ENCODE results near the gene HLF. TPM values are rescaled to one million over a fixed set of nuclear protein-coding genes. Genes with fewer than 3 reads are reported as not detected.

HLF gene, protein sequence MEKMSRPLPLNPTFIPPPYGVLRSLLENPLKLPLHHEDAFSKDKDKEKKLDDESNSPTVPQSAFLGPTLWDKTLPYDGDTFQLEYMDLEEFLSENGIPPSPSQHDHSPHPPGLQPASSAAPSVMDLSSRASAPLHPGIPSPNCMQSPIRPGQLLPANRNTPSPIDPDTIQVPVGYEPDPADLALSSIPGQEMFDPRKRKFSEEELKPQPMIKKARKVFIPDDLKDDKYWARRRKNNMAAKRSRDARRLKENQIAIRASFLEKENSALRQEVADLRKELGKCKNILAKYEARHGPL
- total RNA-seq: 1 to 10 TPM in 1 of 2 experiments, under 1 TPM in 1; 0.95 to 1.0 TPM

DNA sequence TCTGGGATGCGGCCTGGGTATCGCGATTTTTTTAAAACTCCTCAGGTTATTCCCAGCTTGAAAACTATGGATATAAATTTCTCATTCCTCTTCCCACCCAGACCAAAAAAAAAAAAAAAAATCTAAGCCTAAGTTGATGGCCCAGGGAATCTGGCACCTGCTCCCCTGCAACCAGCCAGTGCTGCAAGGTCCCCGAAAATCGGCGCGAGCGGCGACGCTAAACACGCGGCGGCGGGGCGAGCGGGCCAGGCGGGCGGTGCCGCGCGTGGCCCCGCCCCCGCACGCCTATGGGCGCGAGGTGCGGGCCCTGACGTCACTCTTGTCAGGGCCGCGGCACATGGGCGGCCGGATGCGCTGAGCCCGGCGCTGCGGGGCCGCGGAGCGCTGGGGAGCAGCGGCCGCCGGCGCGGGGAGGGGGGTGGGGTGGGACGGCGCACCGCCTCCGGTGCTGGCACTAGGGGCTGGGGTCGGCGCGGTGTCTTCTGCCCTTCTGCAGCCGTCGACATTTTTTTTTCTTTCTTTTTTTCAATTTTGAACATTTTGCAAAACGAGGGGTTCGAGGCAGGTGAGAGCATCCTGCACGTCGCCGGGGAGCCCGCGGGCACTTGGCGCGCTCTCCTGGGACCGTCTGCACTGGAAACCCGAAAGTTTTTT, at the start of gene HLF:
HLF (plus strand) TSS at position 316 of the 654 bp plus-strand sequence. CDS start 525 bp downstream, outside the sequence.
- H3K27ac Mint-ChIP-seq: no peak within 1 kb of the TSS
- ChIA-PET CTCF (interaction anchor here (0.6 to 1.2 kb wide), 3 partner anchors 10 to 93 kb away, joined by 3 read pairs; no protein-coding TSS in a partner anchor), POLR2A (no interaction called here)

DNA sequence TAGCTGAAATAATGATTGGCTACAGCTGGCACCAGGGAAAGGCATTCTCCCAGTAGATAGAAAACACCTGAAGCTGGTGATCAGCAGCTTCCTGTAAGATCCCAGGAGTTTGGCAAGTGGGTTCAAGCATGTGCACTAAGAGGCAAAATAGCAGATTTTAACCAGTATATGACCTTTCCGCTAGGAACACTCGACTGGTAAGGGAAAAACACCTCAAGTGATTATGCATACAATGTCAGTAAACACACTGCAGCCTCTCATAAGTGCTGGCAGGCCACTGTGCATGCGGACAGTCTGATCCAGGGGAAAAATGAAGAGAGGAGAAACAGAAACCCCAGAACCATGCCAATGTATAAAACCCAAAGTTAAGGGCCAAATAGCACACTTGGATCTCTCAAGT, 49.0 kb upstream of the HLF start:
- Mint-ChIP-seq H3K4me3 (no peak overlapping the region), H3K9me3 (ENCODE audit: low read depth) (no peaks in the 10 kb centered on the region), H3K4me1 (no peaks in the 10 kb centered on the region), H3K27me3 (peaks cover 7% of the 10 kb centered on the region), H3K27ac (no peak overlapping the region), H3K36me3 (ENCODE audit: low read depth) (no peaks in the 10 kb centered on the region)
- ATAC-seq (no peak), DNase-seq (no peak)
- ChIA-PET CTCF (no interaction called here), POLR2A (no interaction called here)
- intact Hi-C loops (cut with DNase I, micrococcal nuclease): no loop called here

More for the DNA sequence above, at the start of gene HLF:
- Mint-ChIP-seq H3K4me1 (peaks cover 16% of the 10 kb centered on the region), H3K27me3 (peaks cover 54% of the 10 kb centered on the region), H3K9me3 (ENCODE audit: low read depth) (no peaks in the 10 kb centered on the region), H3K36me3 (ENCODE audit: low read depth) (no peaks in the 10 kb centered on the region), H3K4me3 (peak within 1 kb of the TSS; percentile 47)
- DNase-seq: peak; percentile 86
- intact Hi-C loops (cut with DNase I, micrococcal nuclease): loop anchor here (1.0 to 10.0 kb wide), 5 partner anchors 22 to 296 kb away; partner anchors contain the start of genes COX11 (in 1 of the 2) and STXBP4 (in 1 of the 2)
- peak; percentile 94 for ATAC-seq

DNA sequence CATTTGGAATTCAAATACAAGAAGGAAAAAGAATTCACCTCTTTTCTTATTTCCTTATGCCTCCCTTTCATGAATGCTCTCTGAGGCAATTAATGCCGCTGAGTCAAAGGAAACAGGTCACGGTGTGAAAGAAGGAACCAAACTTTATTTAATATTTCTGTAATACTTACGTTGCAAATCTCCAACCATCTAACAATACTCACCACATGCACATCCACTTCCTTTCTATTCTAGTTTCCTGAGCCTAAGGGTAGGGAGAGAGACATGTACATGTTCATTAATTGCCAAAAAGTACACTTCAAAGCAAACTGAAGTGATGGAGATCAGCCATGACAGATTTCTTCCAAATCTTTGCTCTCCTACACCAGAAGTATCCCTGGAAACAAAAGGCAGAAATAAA, 47.9 kb upstream of the HLF start:
- ChIA-PET CTCF (no interaction called here), POLR2A (no interaction called here)
- Mint-ChIP-seq H3K4me1 (no peaks in the 10 kb centered on the region), H3K9me3 (ENCODE audit: low read depth) (no peaks in the 10 kb centered on the region), H3K36me3 (ENCODE audit: low read depth) (no peaks in the 10 kb centered on the region), H3K4me3 (no peak overlapping the region), H3K27me3 (peaks cover 7% of the 10 kb centered on the region), H3K27ac (no peak overlapping the region)
- intact Hi-C loops (cut with DNase I, micrococcal nuclease): no loop called here
- DNase-seq: no peak
- ATAC-seq: no peak

DNA sequence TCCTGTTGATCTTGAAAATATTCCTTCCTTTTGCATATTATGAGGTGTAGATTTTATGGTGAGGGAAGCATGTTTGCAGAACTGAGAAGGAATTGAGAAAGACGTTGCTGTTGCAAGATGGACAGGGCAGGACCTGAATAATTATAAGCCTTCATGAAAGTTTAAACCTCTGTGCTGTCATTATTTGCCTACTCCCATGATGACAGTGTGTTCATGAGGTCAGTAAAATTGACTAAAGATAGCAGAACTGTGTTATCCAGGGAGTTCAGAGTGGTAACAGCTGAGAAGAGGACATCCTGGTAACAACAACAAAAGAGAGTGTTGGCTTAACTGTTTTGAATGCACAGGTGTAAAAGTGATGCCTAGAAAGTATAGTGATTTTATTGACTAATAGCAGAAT, 45.3 kb upstream of the HLF start:
- no peaks in the 10 kb centered on the region for H3K4me1 Mint-ChIP-seq
- ATAC-seq (no peak), DNase-seq (no peak)
- H3K27ac Mint-ChIP-seq: no peak overlapping the region
- H3K4me3 Mint-ChIP-seq: no peak overlapping the region
- ChIA-PET POLR2A (no interaction called here), CTCF (interaction anchor here (0.8 kb wide), 1 partner anchor 24 kb away, joined by 4 read pairs; no protein-coding TSS in a partner anchor)
- H3K9me3 Mint-ChIP-seq (ENCODE audit: low read depth): no peaks in the 10 kb centered on the region
- intact Hi-C loops (cut with DNase I, micrococcal nuclease): no loop called here
- H3K36me3 Mint-ChIP-seq (ENCODE audit: low read depth): no peaks in the 10 kb centered on the region
- H3K27me3 Mint-ChIP-seq: peaks cover 7% of the 10 kb centered on the region

DNA sequence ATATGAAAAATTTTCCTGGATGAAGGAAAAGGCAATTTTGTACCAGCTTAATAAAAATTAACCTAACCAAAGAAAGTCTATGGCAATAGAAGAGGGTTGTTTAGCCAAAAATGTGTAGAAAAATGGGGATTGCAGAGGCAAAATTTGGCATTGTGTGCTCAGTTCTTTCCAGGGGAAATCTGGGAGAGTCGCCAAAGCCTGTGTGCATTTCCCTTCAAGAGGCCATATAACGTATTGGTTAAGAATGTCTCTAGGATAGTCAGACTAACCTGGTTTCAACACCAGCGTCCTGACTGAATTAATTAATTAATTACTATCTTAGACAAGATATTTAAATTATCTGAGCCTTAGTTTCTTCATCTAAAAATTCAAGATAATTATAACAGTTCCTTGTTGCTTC, 44.8 kb upstream of the HLF start:
- H3K36me3 Mint-ChIP-seq (ENCODE audit: low read depth): no peaks in the 10 kb centered on the region
- ATAC-seq: no peak
- CTCF ChIA-PET: interaction anchor here (0.8 kb wide), 1 partner anchor 24 kb away, joined by 4 read pairs; no protein-coding TSS in a partner anchor
- intact Hi-C loops (cut with DNase I, micrococcal nuclease): no loop called here
- no peak overlapping the region for H3K4me3 Mint-ChIP-seq
- H3K9me3 Mint-ChIP-seq (ENCODE audit: low read depth): no peaks in the 10 kb centered on the region
- POLR2A ChIA-PET: interaction anchor here (0.7 kb wide), 1 partner anchor 136 kb away, joined by 3 read pairs; no protein-coding TSS in a partner anchor
- H3K4me1 Mint-ChIP-seq: no peaks in the 10 kb centered on the region
- no peak overlapping the region for H3K27ac Mint-ChIP-seq
- DNase-seq: no peak
- H3K27me3 Mint-ChIP-seq: peaks cover 7% of the 10 kb centered on the region

DNA sequence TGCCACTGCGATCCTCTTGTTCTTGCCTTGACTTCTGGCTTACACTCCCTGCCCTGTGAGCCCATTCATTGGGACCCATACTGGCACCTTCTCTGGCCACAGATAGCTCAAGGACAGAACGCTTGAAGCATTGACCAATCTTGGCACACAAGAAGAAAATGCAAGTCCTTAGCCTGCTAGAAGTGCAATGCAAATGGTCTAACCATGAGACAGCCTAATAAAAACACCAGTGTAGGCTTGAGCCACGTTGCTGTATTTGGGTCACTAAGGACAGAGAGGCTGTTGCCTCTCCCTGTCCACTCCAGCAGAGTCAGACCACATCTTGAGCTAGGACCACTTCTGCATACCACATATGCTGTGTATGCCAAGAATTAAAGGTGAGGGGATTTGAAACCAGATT, 41.2 kb upstream of the HLF start:
- H3K4me1 Mint-ChIP-seq: no peaks in the 10 kb centered on the region
- H3K27me3 Mint-ChIP-seq: peaks cover 10% of the 10 kb centered on the region
- no peaks in the 10 kb centered on the region for H3K9me3 Mint-ChIP-seq (ENCODE audit: low read depth)
- H3K36me3 Mint-ChIP-seq (ENCODE audit: low read depth): no peaks in the 10 kb centered on the region
- ChIA-PET POLR2A (no interaction called here), CTCF (no interaction called here)
- no peak overlapping the region for H3K4me3 Mint-ChIP-seq
- intact Hi-C loops (cut with DNase I, micrococcal nuclease): no loop called here
- ATAC-seq (no peak), DNase-seq (no peak)
- H3K27ac Mint-ChIP-seq: no peak overlapping the region

DNA sequence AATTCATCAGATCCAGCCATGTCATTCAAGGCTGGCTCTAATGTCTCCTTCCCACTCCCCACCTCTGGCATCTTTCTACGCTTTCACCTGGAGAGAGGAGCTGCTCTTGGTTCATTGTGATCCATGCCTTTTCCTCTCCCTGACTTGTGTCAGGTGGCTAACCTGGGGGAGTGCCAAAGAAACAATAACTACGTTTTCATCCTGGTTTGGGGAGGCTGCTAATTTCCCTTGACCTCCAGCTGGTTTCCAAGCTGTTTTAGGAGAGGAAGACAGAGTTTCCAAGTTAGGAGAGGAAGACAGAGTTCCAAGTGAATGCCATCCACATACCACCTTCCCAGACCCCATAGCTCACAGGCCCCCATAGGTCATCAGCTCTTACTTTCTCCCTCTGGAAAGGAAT, 40.0 kb upstream of the HLF start:
- DNase-seq (no peak), ATAC-seq (no peak)
- H3K4me3 Mint-ChIP-seq: no peak overlapping the region
- H3K27ac Mint-ChIP-seq: no peak overlapping the region
- ChIA-PET CTCF (interaction anchor here (1.0 kb wide), 1 partner anchor 155 kb away, joined by 3 read pairs; no protein-coding TSS in a partner anchor), POLR2A (no interaction called here)
- peaks cover 3% of the 10 kb centered on the region for H3K27me3 Mint-ChIP-seq
- intact Hi-C loops (cut with DNase I, micrococcal nuclease): no loop called here
- H3K36me3 Mint-ChIP-seq (ENCODE audit: low read depth): no peaks in the 10 kb centered on the region
- H3K4me1 Mint-ChIP-seq: no peaks in the 10 kb centered on the region
- H3K9me3 Mint-ChIP-seq (ENCODE audit: low read depth): no peaks in the 10 kb centered on the region

DNA sequence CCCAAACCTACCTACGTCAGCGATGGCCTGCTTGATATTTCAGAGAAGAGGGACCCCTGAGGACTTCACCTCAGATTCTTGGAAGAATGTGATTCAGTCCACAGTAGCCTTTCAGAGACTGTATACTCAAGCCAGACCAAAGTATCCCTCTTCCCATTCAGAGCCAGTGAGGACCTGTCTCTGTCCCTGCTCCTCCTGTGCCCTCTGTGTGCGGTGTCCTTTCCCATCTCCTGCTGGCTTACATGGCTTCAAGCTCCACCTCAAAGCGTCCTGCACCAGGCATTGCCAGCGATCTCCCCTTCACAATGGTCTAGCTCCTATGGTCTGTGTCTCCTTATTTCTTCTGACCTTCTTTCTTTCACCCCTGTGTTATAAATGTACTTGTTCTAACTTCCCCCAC, 39.5 kb upstream of the HLF start:
- intact Hi-C loops (cut with DNase I, micrococcal nuclease): no loop called here
- CTCF ChIA-PET: interaction anchor here (0.7 to 1.0 kb wide), 2 partner anchors 154 to 255 kb away, joined by 3 read pairs; no protein-coding TSS in a partner anchor
- POLR2A ChIA-PET: no interaction called here

DNA sequence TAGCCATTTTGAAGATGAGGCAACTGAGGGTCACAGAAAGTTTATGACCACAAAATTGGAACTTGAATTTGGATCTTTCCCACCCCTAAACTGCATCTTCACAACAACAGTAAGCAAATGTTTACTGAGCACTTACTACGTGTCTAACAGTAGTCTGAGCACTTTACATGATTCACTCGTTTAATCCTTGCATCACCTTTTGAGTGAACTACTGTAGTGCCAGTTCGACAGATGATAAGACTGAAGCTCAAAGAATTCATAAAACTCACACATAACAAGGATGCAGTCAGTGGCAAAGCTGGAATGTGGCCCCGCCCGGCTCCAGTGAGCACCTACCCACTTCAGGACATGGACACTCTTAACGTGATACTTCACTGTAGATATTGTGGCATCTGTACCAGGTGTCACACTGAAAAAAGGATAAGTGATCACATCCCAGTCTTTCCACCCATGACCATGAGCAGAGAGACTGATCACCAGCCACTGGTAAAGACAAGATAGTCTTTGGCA, 36.0 kb upstream of the HLF start:
- ATAC-seq (no peak), DNase-seq (no peak)
- no peak overlapping the region for H3K27ac Mint-ChIP-seq
- ChIA-PET CTCF (no interaction called here), POLR2A (no interaction called here)
- no peaks in the 10 kb centered on the region for H3K36me3 Mint-ChIP-seq (ENCODE audit: low read depth)
- peaks cover 3% of the 10 kb centered on the region for H3K27me3 Mint-ChIP-seq
- H3K9me3 Mint-ChIP-seq (ENCODE audit: low read depth): no peaks in the 10 kb centered on the region
- intact Hi-C loops (cut with DNase I, micrococcal nuclease): no loop called here
- H3K4me1 Mint-ChIP-seq: no peaks in the 10 kb centered on the region
- no peak overlapping the region for H3K4me3 Mint-ChIP-seq

More for the DNA sequence above, 39.5 kb upstream of the HLF start:
- H3K4me3 Mint-ChIP-seq: no peak overlapping the region
- ATAC-seq (no peak), DNase-seq (no peak)
- no peaks in the 10 kb centered on the region for H3K4me1 Mint-ChIP-seq
- peaks cover 3% of the 10 kb centered on the region for H3K27me3 Mint-ChIP-seq
- H3K27ac Mint-ChIP-seq: no peak overlapping the region
- H3K9me3 Mint-ChIP-seq (ENCODE audit: low read depth): no peaks in the 10 kb centered on the region
- H3K36me3 Mint-ChIP-seq (ENCODE audit: low read depth): no peaks in the 10 kb centered on the region

DNA sequence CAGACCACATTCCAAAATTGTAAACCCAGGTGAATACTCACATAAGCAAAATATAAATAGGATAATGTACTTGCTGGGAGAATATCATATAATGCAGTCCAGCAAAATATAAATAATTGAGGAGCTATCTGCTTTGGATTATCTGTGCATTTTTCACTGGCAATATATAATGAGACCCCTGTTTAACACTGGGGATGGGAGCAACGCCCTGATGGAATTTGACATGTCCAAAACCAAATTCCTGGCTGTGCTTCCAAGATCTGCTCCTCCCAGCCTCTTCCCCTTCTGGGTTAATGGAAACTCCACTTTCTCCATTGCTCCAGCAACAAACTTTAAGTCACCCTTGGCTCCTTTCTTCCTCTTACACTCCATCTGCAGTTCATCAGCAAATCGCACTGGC, 35.5 kb upstream of the HLF start:
- Mint-ChIP-seq H3K9me3 (ENCODE audit: low read depth) (no peaks in the 10 kb centered on the region), H3K4me3 (no peak overlapping the region), H3K4me1 (no peaks in the 10 kb centered on the region), H3K36me3 (ENCODE audit: low read depth) (no peaks in the 10 kb centered on the region), H3K27ac (no peak overlapping the region), H3K27me3 (peaks cover 3% of the 10 kb centered on the region)
- ATAC-seq (no peak), DNase-seq (no peak)
- ChIA-PET CTCF (no interaction called here), POLR2A (no interaction called here)
- intact Hi-C loops (cut with DNase I, micrococcal nuclease): no loop called here

DNA sequence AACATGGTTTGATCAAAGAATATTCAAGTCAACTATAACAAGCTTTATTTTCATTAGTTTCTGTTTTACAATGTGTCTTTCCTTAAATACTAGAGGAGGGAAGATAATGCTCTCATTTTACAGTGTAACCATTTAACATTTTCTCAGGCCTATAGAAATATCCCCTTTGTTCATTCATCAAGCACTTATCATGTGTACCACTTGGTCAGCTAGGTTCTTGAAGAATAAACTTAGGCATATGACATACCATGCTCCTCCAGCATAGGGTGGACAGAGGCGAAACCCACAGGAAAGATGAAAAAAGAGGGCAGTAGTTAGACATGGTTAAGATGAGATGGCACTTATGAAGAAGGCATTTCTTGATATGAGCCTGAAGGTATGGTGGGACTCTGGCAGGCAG, 34.0 kb upstream of the HLF start:
- H3K4me3 Mint-ChIP-seq: no peak overlapping the region
- ChIA-PET CTCF (interaction anchor here (0.6 kb wide), 1 partner anchor 23 kb away, joined by 4 read pairs; no protein-coding TSS in a partner anchor), POLR2A (no interaction called here)
- no peaks in the 10 kb centered on the region for H3K4me1 Mint-ChIP-seq
- no peaks in the 10 kb centered on the region for H3K9me3 Mint-ChIP-seq (ENCODE audit: low read depth)
- H3K27me3 Mint-ChIP-seq: no peaks in the 10 kb centered on the region
- intact Hi-C loops (cut with DNase I, micrococcal nuclease): loop anchor here in 1 of 2 experiments (10.0 kb wide), 2 partner anchors 114 to 236 kb away; no protein-coding TSS in a partner anchor
- ATAC-seq (no peak), DNase-seq (no peak)
- no peaks in the 10 kb centered on the region for H3K36me3 Mint-ChIP-seq (ENCODE audit: low read depth)
- H3K27ac Mint-ChIP-seq: no peak overlapping the region

DNA sequence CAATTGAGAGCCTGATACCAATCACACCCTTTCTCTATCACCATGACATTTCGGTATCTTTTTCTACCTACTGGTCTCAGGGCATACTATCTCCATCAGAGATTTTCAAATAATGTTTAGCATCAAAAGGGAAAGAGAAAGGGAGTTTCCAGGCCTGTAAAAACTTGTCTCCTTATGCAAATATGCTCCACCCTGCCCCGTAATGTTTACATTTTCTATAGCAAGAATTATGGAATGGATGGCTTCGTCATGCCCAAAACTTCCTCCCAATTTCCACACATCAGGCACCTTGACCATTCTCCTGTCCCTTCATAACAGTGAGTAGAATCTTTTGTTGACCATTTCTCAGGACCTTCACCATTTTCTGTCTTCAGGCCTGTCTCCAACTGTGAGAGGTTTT, 30.9 kb upstream of the HLF start:
- H3K27me3 Mint-ChIP-seq: no peaks in the 10 kb centered on the region
- DNase-seq (no peak), ATAC-seq (no peak)
- peaks cover 14% of the 10 kb centered on the region for H3K4me1 Mint-ChIP-seq
- POLR2A ChIA-PET: no interaction called here
- H3K4me3 Mint-ChIP-seq: no peak overlapping the region
- H3K27ac Mint-ChIP-seq: no peak overlapping the region
- intact Hi-C loops (cut with DNase I, micrococcal nuclease): loop anchor here in 1 of 2 experiments (10.0 kb wide), 2 partner anchors 111 to 239 kb away; no protein-coding TSS in a partner anchor
- no peaks in the 10 kb centered on the region for H3K36me3 Mint-ChIP-seq (ENCODE audit: low read depth)
- CTCF ChIA-PET: no interaction called here
- H3K9me3 Mint-ChIP-seq (ENCODE audit: low read depth): no peaks in the 10 kb centered on the region

All from activated CD4-positive, alpha-beta T cell treated with anti-CD3 and anti-CD28 coated beads for 36 hours (primary cell).